WTC11 (cell line): ENCODE results near the gene ZNF775. TPM values are rescaled to one million over a fixed set of nuclear protein-coding genes. Genes with fewer than 3 reads are reported as not detected.
A peak's percentile ranks its signal among the peaks of the same experiment; 100 is the strongest.

Experiments used
- ATAC-seq: fragments of 200-7000 bp; cut with Tn5 transposase; 2 replicates; pipeline ENCODE4 v1.10.0; 2021; ENCODE audit warnings: mild to moderate bottlenecking, moderate library complexity
- CTCF ChIA-PET: fragments of 300-600 bp; sonication (Branson Sonifier 250); formaldehyde crosslinking; loops from one replicate; lab custom pipeline; 2021; ENCODE audit warnings: antibody characterized with exemption; lab: Charles Lee
- POLR2A ChIA-PET: fragments of 350-600 bp; sonication (Branson Sonifier 250); formaldehyde crosslinking; loops from one replicate; lab custom pipeline; 2021; ENCODE audit warnings: antibody characterized with exemption; lab: Charles Lee
- DNase-seq: peaks from one replicate; pipeline ENCODE4 v3.0.0; 2021; ENCODE audit warnings: low spot score
- H3K27ac Mint-ChIP-seq: 2 replicates; pipeline ENCODE4 v1.8.0; 2021; ENCODE audit warnings: mixed read lengths
- H3K27me3 Mint-ChIP-seq: 2 replicates; pipeline ENCODE4 v1.8.0; 2021; ENCODE audit warnings: low read depth, mild to moderate bottlenecking, moderate library complexity, mixed read lengths
- H3K36me3 Mint-ChIP-seq: 2 replicates; pipeline ENCODE4 v1.8.0; 2021; ENCODE audit warnings: mixed read lengths
- H3K4me1 Mint-ChIP-seq: 2 replicates; pipeline ENCODE4 v1.8.0; 2022; ENCODE audit warnings: mixed read lengths
- H3K4me3 Mint-ChIP-seq: 2 replicates; pipeline ENCODE4 v1.8.0; 2021; ENCODE audit warnings: mild to moderate bottlenecking, moderate library complexity, mixed read lengths
- H3K9me3 Mint-ChIP-seq: 2 replicates; pipeline ENCODE4 v1.8.0; 2021; ENCODE audit warnings: mixed read lengths
- ARID4B ChIP-seq: sonication (generic); formaldehyde crosslinking; IDR thresholded peaks from 2 replicates; pipeline ENCODE4 v1.8.0; 2023; ENCODE audit warnings: missing genetic modification reagents, mild to moderate bottlenecking, borderline replicate concordance
- ATF3 ChIP-seq: sonication (generic); formaldehyde crosslinking; conservative IDR thresholded peaks from 2 replicates; pipeline ENCODE4 v1.8.1; 2022; ENCODE audit warnings: mild to moderate bottlenecking, missing genetic modification reagents
- CDX4 ChIP-seq: fragments of 250-450 bp; sonication (Bioruptor Pico); IDR thresholded peaks from 2 replicates; pipeline ENCODE4 v1.9.0; 2021; ENCODE audit warnings: moderate library complexity, mild to moderate bottlenecking, inconsistent platforms, borderline replicate concordance
- CREM ChIP-seq: sonication (generic); formaldehyde crosslinking; IDR thresholded peaks from 2 replicates; pipeline ENCODE4 v1.8.1; 2022; ENCODE audit warnings: mild to moderate bottlenecking, missing genetic modification reagents, moderate library complexity
- FOXP1 ChIP-seq: sonication (generic); formaldehyde crosslinking; IDR thresholded peaks from 2 replicates; pipeline ENCODE4 v1.8.0; 2022; ENCODE audit warnings: missing genetic modification reagents, mild to moderate bottlenecking, moderate library complexity, borderline replicate concordance
- MAX ChIP-seq: sonication (generic); formaldehyde crosslinking; IDR thresholded peaks from 2 replicates; pipeline ENCODE4 v1.8.0; 2022; ENCODE audit warnings: mild to moderate bottlenecking, missing genetic modification reagents
- NFYB ChIP-seq: sonication (generic); formaldehyde crosslinking; conservative IDR thresholded peaks from 2 replicates; pipeline ENCODE4 v1.8.0; 2022; ENCODE audit warnings: low read depth, missing genetic modification reagents
- NR2C2 ChIP-seq: sonication (generic); formaldehyde crosslinking; IDR thresholded peaks from 2 replicates; pipeline ENCODE4 v1.8.0; 2022; ENCODE audit warnings: mild to moderate bottlenecking, missing genetic modification reagents
- PREB ChIP-seq: sonication (generic); formaldehyde crosslinking; IDR thresholded peaks from 2 replicates; pipeline ENCODE4 v1.8.1; 2022; ENCODE audit warnings: mild to moderate bottlenecking, missing genetic modification reagents, moderate library complexity, borderline replicate concordance
- SP1 ChIP-seq: sonication (generic); formaldehyde crosslinking; conservative IDR thresholded peaks from 2 replicates; pipeline ENCODE4 v1.8.1; 2022; ENCODE audit warnings: missing genetic modification reagents
- TEAD1 ChIP-seq: sonication (generic); formaldehyde crosslinking; IDR thresholded peaks from 2 replicates; pipeline ENCODE4 v1.8.0; 2022; ENCODE audit warnings: mild to moderate bottlenecking, missing genetic modification reagents
- TEAD4 ChIP-seq: sonication (generic); formaldehyde crosslinking; IDR thresholded peaks from 2 replicates; pipeline ENCODE4 v1.8.0; 2022; ENCODE audit warnings: mild to moderate bottlenecking, missing genetic modification reagents
- USF1 ChIP-seq: sonication (generic); formaldehyde crosslinking; IDR thresholded peaks from 2 replicates; pipeline ENCODE4 v1.8.0; 2022; ENCODE audit warnings: mild to moderate bottlenecking, missing genetic modification reagents
- USF2 ChIP-seq: sonication (generic); formaldehyde crosslinking; IDR thresholded peaks from 2 replicates; pipeline ENCODE4 v1.8.1; 2023; ENCODE audit warnings: mild to moderate bottlenecking, missing genetic modification reagents, moderate library complexity
- ZMAT4 ChIP-seq: fragments of 250-450 bp; sonication (Bioruptor Pico); IDR thresholded peaks from 2 replicates; pipeline ENCODE4 v1.9.0; 2021; ENCODE audit warnings: mild to moderate bottlenecking
- ZNF219 ChIP-seq: sonication (generic); formaldehyde crosslinking; IDR thresholded peaks from 2 replicates; pipeline ENCODE4 v1.8.0; 2023; ENCODE audit warnings: missing genetic modification reagents, mild to moderate bottlenecking, borderline replicate concordance
- ZNF317 ChIP-seq: sonication (generic); formaldehyde crosslinking; IDR thresholded peaks from 2 replicates; pipeline ENCODE4 v1.8.1; 2023; ENCODE audit warnings: low read depth, mild to moderate bottlenecking, moderate library complexity, missing genetic modification reagents, borderline replicate concordance
- ZNF423 ChIP-seq: fragments of 250-450 bp; sonication (Bioruptor Pico); IDR thresholded peaks from 2 replicates; pipeline ENCODE4 v2.1.2; 2022; ENCODE audit warnings: mild to moderate bottlenecking, moderate library complexity
- ZNF532 ChIP-seq: fragments of 250-450 bp; sonication (Bioruptor Pico); IDR thresholded peaks from 2 replicates; pipeline ENCODE4 v1.9.0; 2021; ENCODE audit warnings: mild to moderate bottlenecking, borderline replicate concordance
- total RNA-seq: library from RNA; stranded (reverse); gene quantifications from 3 replicates; pipeline ENCODE4 v1.2.3, GENCODE V29; 2021

The ZNF775 gene
- total RNA-seq, 1 experiment from 2014 or later = 25.4 TPM

- H3K27me3 Mint-ChIP-seq = no peaks in the 10 kb centered on the region
- no peaks in the 10 kb centered on the region for H3K9me3 Mint-ChIP-seq
- ATAC-seq (peak; percentile 54), DNase-seq (peak; percentile 65)
- CTCF ChIA-PET = interaction anchor here (0.5 to 4.5 kb wide), 8 partner anchors 13 to 629 kb away, joined by 3 to 33 read pairs (median 6); partner anchors contain the start of gene ZNF467
- peaks cover 6% of the 10 kb centered on the region for H3K36me3 Mint-ChIP-seq
- POLR2A ChIA-PET = interaction anchor here (0.5 to 6.5 kb wide), 10 partner anchors 9 to 1697 kb away, joined by 4 to 50 read pairs (median 6); partner anchors contain the start of gene REPIN1
- H3K4me3 Mint-ChIP-seq = peak overlapping the region; percentile 42
- peaks cover 81% of the 10 kb centered on the region for H3K4me1 Mint-ChIP-seq
- H3K27ac Mint-ChIP-seq = peak overlapping the region; percentile 99
- TF ChIP-seq PREB (CRISPR knock-in tag) (no peak), ZNF317 (CRISPR knock-in tag) (0 out of 2 replicates have a peak, but pooled peaks have one; percentile 52), ARID4B (CRISPR knock-in tag) (peak; percentile 46; the same call in 1 of the 2 replicates), FOXP1 (CRISPR knock-in tag) (no peak), USF2 (0 out of 2 replicates have a peak, but pooled peaks have one; percentile 23), SP1 (CRISPR knock-in tag) (peak; percentile 22), CREM (CRISPR knock-in tag) (0 out of 2 replicates have a peak, but pooled peaks have one; percentile 62), ZNF532 (CRISPR knock-in tag) (no peak), TEAD1 (peak; percentile 82; the same call in 1 of the 2 replicates), USF1 (peak; percentile 55; the same call in 1 of the 2 replicates), ZMAT4 (CRISPR knock-in tag) (peak; percentile 56), NR2C2 (CRISPR knock-in tag) (no peak), ZNF219 (0 out of 2 replicates have a peak, but pooled peaks have one; percentile 37), TEAD4 (CRISPR knock-in tag) (peak; percentile 35; the same call in 1 of the 2 replicates), CDX4 (no peak), ATF3 (CRISPR knock-in tag) (peak; percentile 76; the same call in 1 of the 2 replicates), MAX (peak; percentile 56; the same call in 1 of the 2 replicates), NFYB (no peak), ZNF423 (CRISPR knock-in tag) (peak; percentile 19)
Observed at GRCh38 chr7:150401861-150402631, 22.9 kb downstream of the ZNF775 start.
